ENCODE measurements around the gene HTR3A.

Gene HTR3A

GRCh38 chr11:114011443-114011842 is 36.5 kb downstream of the HTR3A start:
- Histone ChIP-seq H3K4me1 (ENCODE audit: control insufficient read depth, insufficient read depth, low read length, poor library complexity, severe bottlenecking) (no peaks in the 10 kb centered on the region), H3K27ac (ENCODE audit: insufficient read depth, low read length, poor library complexity, severe bottlenecking) (no peak overlapping the region), H3K36me3 (ENCODE audit: control insufficient read depth, insufficient read depth, low read length) (no peaks in the 10 kb centered on the region), H3K27me3 (replicated peaks; ENCODE audit: control insufficient read depth, insufficient read depth, low read length, poor library complexity, severe bottlenecking) (peaks cover 4% of the 10 kb centered on the region), H3K9me3 (ENCODE audit: control insufficient read depth, low read length) (no peaks in the 10 kb centered on the region), H3K4me3 (ENCODE audit: insufficient read depth, low read depth, low read length, poor library complexity, severe bottlenecking) (no peak overlapping the region)
- no peak for DNase-seq

- no peak for DNase-seq
- no peaks in the 10 kb centered on the region for H3K4me1 ChIP-seq (ENCODE audit: control insufficient read depth, insufficient read depth, low read length, poor library complexity, severe bottlenecking)
- no peaks in the 10 kb centered on the region for H3K36me3 ChIP-seq (ENCODE audit: control insufficient read depth, insufficient read depth, low read length)
- no peak overlapping the region for H3K4me3 ChIP-seq (ENCODE audit: insufficient read depth, low read depth, low read length, poor library complexity, severe bottlenecking)
- no peak overlapping the region for H3K27ac ChIP-seq (ENCODE audit: insufficient read depth, low read length, poor library complexity, severe bottlenecking)
- no peaks in the 10 kb centered on the region for H3K9me3 ChIP-seq (ENCODE audit: control insufficient read depth, low read length)
- peaks cover 4% of the 10 kb centered on the region for H3K27me3 ChIP-seq (replicated peaks; ENCODE audit: control insufficient read depth, insufficient read depth, low read length, poor library complexity, severe bottlenecking)
These were observed 40.2 kb downstream of the HTR3A start for GRCh38 chr11:114015117-114015516.

- Histone ChIP-seq H3K36me3 (ENCODE audit: control insufficient read depth, insufficient read depth, low read length) (no peaks in the 10 kb centered on the region), H3K4me1 (ENCODE audit: control insufficient read depth, insufficient read depth, low read length, poor library complexity, severe bottlenecking) (no peaks in the 10 kb centered on the region), H3K27me3 (replicated peaks; ENCODE audit: control insufficient read depth, insufficient read depth, low read length, poor library complexity, severe bottlenecking) (peaks cover 4% of the 10 kb centered on the region), H3K27ac (ENCODE audit: insufficient read depth, low read length, poor library complexity, severe bottlenecking) (no peak overlapping the region), H3K9me3 (ENCODE audit: control insufficient read depth, low read length) (no peaks in the 10 kb centered on the region), H3K4me3 (ENCODE audit: insufficient read depth, low read depth, low read length, poor library complexity, severe bottlenecking) (no peak overlapping the region)
- DNase-seq: no peak
These were observed 42.1 kb downstream of the HTR3A start for GRCh38 chr11:114016986-114017385.

- Histone ChIP-seq H3K27ac (ENCODE audit: insufficient read depth, low read length, poor library complexity, severe bottlenecking) (no peak overlapping the region), H3K4me3 (ENCODE audit: insufficient read depth, low read depth, low read length, poor library complexity, severe bottlenecking) (no peak overlapping the region), H3K36me3 (ENCODE audit: control insufficient read depth, insufficient read depth, low read length) (no peaks in the 10 kb centered on the region), H3K4me1 (ENCODE audit: control insufficient read depth, insufficient read depth, low read length, poor library complexity, severe bottlenecking) (no peaks in the 10 kb centered on the region), H3K9me3 (ENCODE audit: control insufficient read depth, low read length) (no peaks in the 10 kb centered on the region), H3K27me3 (replicated peaks; ENCODE audit: control insufficient read depth, insufficient read depth, low read length, poor library complexity, severe bottlenecking) (peaks cover 4% of the 10 kb centered on the region)
- no peak for DNase-seq
These were observed 42.8 kb downstream of the HTR3A start for GRCh38 chr11:114017723-114018122.

GRCh38 chr11:114019046-114019445 is 44.1 kb downstream of the HTR3A start:
- H3K36me3 ChIP-seq (ENCODE audit: control insufficient read depth, insufficient read depth, low read length): no peaks in the 10 kb centered on the region
- H3K4me1 ChIP-seq (ENCODE audit: control insufficient read depth, insufficient read depth, low read length, poor library complexity, severe bottlenecking): no peaks in the 10 kb centered on the region
- H3K9me3 ChIP-seq (ENCODE audit: control insufficient read depth, low read length): no peaks in the 10 kb centered on the region
- H3K4me3 ChIP-seq (ENCODE audit: insufficient read depth, low read depth, low read length, poor library complexity, severe bottlenecking): no peak overlapping the region
- no peak overlapping the region for H3K27ac ChIP-seq (ENCODE audit: insufficient read depth, low read length, poor library complexity, severe bottlenecking)
- no peaks in the 10 kb centered on the region for H3K27me3 ChIP-seq (replicated peaks; ENCODE audit: control insufficient read depth, insufficient read depth, low read length, poor library complexity, severe bottlenecking)
- no peak for DNase-seq

- H3K9me3 ChIP-seq (ENCODE audit: control insufficient read depth, low read length): no peaks in the 10 kb centered on the region
- H3K4me3 ChIP-seq (ENCODE audit: insufficient read depth, low read depth, low read length, poor library complexity, severe bottlenecking): no peak overlapping the region
- no peak for DNase-seq
- H3K27me3 ChIP-seq (replicated peaks; ENCODE audit: control insufficient read depth, insufficient read depth, low read length, poor library complexity, severe bottlenecking): no peaks in the 10 kb centered on the region
- H3K27ac ChIP-seq (ENCODE audit: insufficient read depth, low read length, poor library complexity, severe bottlenecking): no peak overlapping the region
- H3K36me3 ChIP-seq (ENCODE audit: control insufficient read depth, insufficient read depth, low read length): no peaks in the 10 kb centered on the region
- no peaks in the 10 kb centered on the region for H3K4me1 ChIP-seq (ENCODE audit: control insufficient read depth, insufficient read depth, low read length, poor library complexity, severe bottlenecking)
These were observed 44.7 kb downstream of the HTR3A start for GRCh38 chr11:114019574-114019973.

GRCh38 chr11:114025329-114025907 is 50.5 kb downstream of the HTR3A start:
- no peaks in the 10 kb centered on the region for H3K27me3 ChIP-seq (replicated peaks; ENCODE audit: control insufficient read depth, insufficient read depth, low read length, poor library complexity, severe bottlenecking)

GRCh38 chr11:114026355-114026754 is 51.4 kb downstream of the HTR3A start:
- peak in 1 of 3 donors; percentile 19 for DNase-seq
- Histone ChIP-seq H3K36me3 (ENCODE audit: control insufficient read depth, insufficient read depth, low read length) (no peaks in the 10 kb centered on the region), H3K9me3 (ENCODE audit: control insufficient read depth, low read length) (no peaks in the 10 kb centered on the region), H3K27me3 (replicated peaks; ENCODE audit: control insufficient read depth, insufficient read depth, low read length, poor library complexity, severe bottlenecking) (no peaks in the 10 kb centered on the region), H3K4me3 (ENCODE audit: insufficient read depth, low read depth, low read length, poor library complexity, severe bottlenecking) (no peak overlapping the region), H3K4me1 (ENCODE audit: control insufficient read depth, insufficient read depth, low read length, poor library complexity, severe bottlenecking) (peaks cover 5% of the 10 kb centered on the region), H3K27ac (ENCODE audit: insufficient read depth, low read length, poor library complexity, severe bottlenecking) (no peak overlapping the region)

More at GRCh38 chr11:114025329-114025907, 50.5 kb downstream of the HTR3A start:
- Histone ChIP-seq H3K36me3 (ENCODE audit: control insufficient read depth, insufficient read depth, low read length) (no peaks in the 10 kb centered on the region), H3K27ac (ENCODE audit: insufficient read depth, low read length, poor library complexity, severe bottlenecking) (no peak overlapping the region), H3K4me1 (ENCODE audit: control insufficient read depth, insufficient read depth, low read length, poor library complexity, severe bottlenecking) (peaks cover 5% of the 10 kb centered on the region), H3K4me3 (ENCODE audit: insufficient read depth, low read depth, low read length, poor library complexity, severe bottlenecking) (no peak overlapping the region), H3K9me3 (ENCODE audit: control insufficient read depth, low read length) (no peaks in the 10 kb centered on the region)
- DNase-seq: no peak

GRCh38 chr11:114027391-114027790 is 52.5 kb downstream of the HTR3A start:
- Histone ChIP-seq H3K4me3 (ENCODE audit: insufficient read depth, low read depth, low read length, poor library complexity, severe bottlenecking) (no peak overlapping the region), H3K36me3 (ENCODE audit: control insufficient read depth, insufficient read depth, low read length) (no peaks in the 10 kb centered on the region), H3K27ac (ENCODE audit: insufficient read depth, low read length, poor library complexity, severe bottlenecking) (no peak overlapping the region), H3K4me1 (ENCODE audit: control insufficient read depth, insufficient read depth, low read length, poor library complexity, severe bottlenecking) (peaks cover 5% of the 10 kb centered on the region), H3K27me3 (replicated peaks; ENCODE audit: control insufficient read depth, insufficient read depth, low read length, poor library complexity, severe bottlenecking) (no peaks in the 10 kb centered on the region), H3K9me3 (ENCODE audit: control insufficient read depth, low read length) (no peaks in the 10 kb centered on the region)
- no peak for DNase-seq

- no peaks in the 10 kb centered on the region for H3K27me3 ChIP-seq (replicated peaks; ENCODE audit: control insufficient read depth, insufficient read depth, low read length, poor library complexity, severe bottlenecking)
- no peak for DNase-seq
- H3K27ac ChIP-seq (ENCODE audit: insufficient read depth, low read length, poor library complexity, severe bottlenecking): no peak overlapping the region
- no peak overlapping the region for H3K4me3 ChIP-seq (ENCODE audit: insufficient read depth, low read depth, low read length, poor library complexity, severe bottlenecking)
- no peaks in the 10 kb centered on the region for H3K9me3 ChIP-seq (ENCODE audit: control insufficient read depth, low read length)
- no peaks in the 10 kb centered on the region for H3K36me3 ChIP-seq (ENCODE audit: control insufficient read depth, insufficient read depth, low read length)
- H3K4me1 ChIP-seq (ENCODE audit: control insufficient read depth, insufficient read depth, low read length, poor library complexity, severe bottlenecking): peaks cover 5% of the 10 kb centered on the region
These were observed 53.0 kb downstream of the HTR3A start for GRCh38 chr11:114027926-114028325.

Data from effector memory CD4-positive, alpha-beta T cell (primary cell).